ENCODE data around the gene FBRS. TPM values are rescaled to one million over a fixed set of nuclear protein-coding genes. Genes with fewer than 3 reads are reported as not detected.

Gene FBRS
- total and polyA plus RNA-seq, 10 of the 15 experiments (the other 5 are each of a cell fraction or from before 2014, with no cell fraction given): 0.45 to 87.6 (median 14.6) TPM

- TF ChIP-seq CEBPZ (IDR thresholded peaks at IDR 0.05; ENCODE audit: low read depth, low read length) (no peak), CHD4 (IDR thresholded peaks at IDR 0.05) (no peak), SUPT20H (IDR thresholded peaks at IDR 0.05; ENCODE audit: borderline replicate concordance, control insufficient read depth, low read depth, low read length) (no peak), E2F8 (IDR thresholded peaks at IDR 0.05; ENCODE audit: low read depth, partially characterized antibody) (no peak), ZNF622 (IDR thresholded peaks at IDR 0.05) (no peak), MTA2 (IDR thresholded peaks at IDR 0.05; ENCODE audit: low read depth) (no peak), NBN (IDR thresholded peaks at IDR 0.05) (peak; percentile 99), KDM1A (IDR thresholded peaks at IDR 0.05; ENCODE audit: borderline replicate concordance) (no peak), BMI1 (IDR thresholded peaks at IDR 0.05; ENCODE audit: borderline replicate concordance) (no peak), MAX (IDR thresholded peaks at IDR 0.05; ENCODE audit: low read depth, low read length) (peak; percentile 77), FOS (IDR thresholded peaks at IDR 0.05; ENCODE audit: borderline replicate concordance, extremely low read depth, insufficient read length) (no peak), RUNX3 (IDR thresholded peaks at IDR 0.05; ENCODE audit: low read length) (peak; percentile 76), SRF (IDR thresholded peaks at IDR 0.05; ENCODE audit: low read depth in 2 of 2, low read length in 2 of 2) (0 out of 4 replicates have a peak, but pooled peaks of 1 of the 2 experiments have one; percentile 2), SMAD1 (IDR thresholded peaks at IDR 0.05; ENCODE audit: low read depth, partially characterized antibody) (peak; percentile 69), MYB (IDR thresholded peaks at IDR 0.05; ENCODE audit: borderline replicate concordance, low read depth, low read length) (no peak; the same call in 1 of the 2 replicates), TCF7 (IDR thresholded peaks at IDR 0.05; ENCODE audit: borderline replicate concordance) (no peak), ELK1 (IDR thresholded peaks at IDR 0.05; ENCODE audit: low read depth, low read length) (no peak), SREBF2 (IDR thresholded peaks at IDR 0.05; ENCODE audit: low read length) (no peak)
- TF ChIP-seq, protein P1, sequence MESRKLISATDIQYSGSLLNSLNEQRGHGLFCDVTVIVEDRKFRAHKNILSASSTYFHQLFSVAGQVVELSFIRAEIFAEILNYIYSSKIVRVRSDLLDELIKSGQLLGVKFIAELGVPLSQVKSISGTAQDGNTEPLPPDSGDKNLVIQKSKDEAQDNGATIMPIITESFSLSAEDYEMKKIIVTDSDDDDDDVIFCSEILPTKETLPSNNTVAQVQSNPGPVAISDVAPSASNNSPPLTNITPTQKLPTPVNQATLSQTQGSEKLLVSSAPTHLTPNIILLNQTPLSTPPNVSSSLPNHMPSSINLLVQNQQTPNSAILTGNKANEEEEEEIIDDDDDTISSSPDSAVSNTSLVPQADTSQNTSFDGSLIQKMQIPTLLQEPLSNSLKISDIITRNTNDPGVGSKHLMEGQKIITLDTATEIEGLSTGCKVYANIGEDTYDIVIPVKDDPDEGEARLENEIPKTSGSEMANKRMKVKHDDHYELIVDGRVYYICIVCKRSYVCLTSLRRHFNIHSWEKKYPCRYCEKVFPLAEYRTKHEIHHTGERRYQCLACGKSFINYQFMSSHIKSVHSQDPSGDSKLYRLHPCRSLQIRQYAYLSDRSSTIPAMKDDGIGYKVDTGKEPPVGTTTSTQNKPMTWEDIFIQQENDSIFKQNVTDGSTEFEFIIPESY (IDR thresholded peaks at IDR 0.05): no peak; the same call in 1 of the 2 replicates
Measured at GRCh38 chr16:30698139-30698815, 40.0 kb downstream of the FBRS start (continued).
